NCI-H1694 (cell line): Measurements from ENCODE around the gene KATNIP.

ENCODE experiments used
- DNase-seq: peaks from one replicate; lab custom pipeline; 2025; lab: John Stamatoyannopoulos, UW

KATNIP gene

DNA sequence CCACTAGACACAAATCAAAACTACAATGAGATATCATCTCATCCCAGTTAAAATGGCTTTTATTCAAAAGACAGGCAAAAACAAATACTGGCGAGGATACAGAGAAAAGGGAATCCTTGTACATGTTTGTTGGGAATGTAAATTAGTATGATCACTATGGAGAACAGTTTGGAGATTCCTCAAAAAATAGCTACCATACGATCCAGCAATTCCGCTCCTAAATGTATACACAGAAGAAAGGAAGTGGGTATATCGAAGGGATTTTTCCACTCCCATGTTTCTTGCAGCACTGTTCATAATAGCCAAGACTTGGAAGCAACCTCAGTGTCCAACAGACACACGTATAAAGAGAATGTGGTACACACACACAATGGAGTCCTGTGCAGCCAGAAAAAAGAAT lies 35.3 kb downstream of the KATNIP start:
- DNase-seq = no peak

DNA sequence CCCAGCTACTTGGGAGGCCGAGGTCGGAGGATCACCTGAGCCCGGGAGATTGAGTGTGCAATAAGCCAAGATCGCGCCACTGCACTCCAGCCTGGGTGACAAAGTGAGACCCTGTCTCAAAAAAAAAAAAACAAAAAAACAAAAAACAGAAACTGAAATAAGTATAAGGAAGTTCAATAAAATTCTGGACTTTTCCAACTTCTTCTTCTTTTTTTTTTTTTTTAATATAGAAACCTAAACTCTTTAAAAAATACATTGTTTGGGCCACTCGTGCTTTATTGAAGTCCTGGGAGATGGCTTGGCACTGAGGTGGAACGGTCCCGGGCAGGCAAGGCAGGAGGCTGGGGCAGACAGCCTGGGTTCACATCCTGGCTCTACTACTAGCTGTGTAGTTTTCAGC lies 36.8 kb downstream of the KATNIP start:
- no peak for DNase-seq

DNA sequence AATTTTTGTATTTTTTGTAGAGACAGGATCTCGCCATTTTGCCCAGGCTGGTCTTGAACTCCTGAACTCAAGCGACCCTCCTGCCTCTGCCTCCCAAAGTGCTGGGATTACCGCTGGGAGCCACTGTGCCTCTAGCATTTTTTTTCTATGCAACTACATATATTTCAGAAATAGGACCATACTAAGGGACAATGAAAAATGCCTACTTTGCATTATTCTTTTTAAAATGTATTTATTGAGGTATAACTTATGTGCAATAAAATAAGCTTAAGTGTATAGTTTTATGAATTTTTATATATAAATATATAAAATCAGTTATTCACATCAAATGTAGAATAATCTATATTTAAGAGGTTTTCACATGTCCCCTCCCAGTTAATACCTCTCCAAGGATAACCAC lies 38.1 kb downstream of the KATNIP start:
- DNase-seq = no peak

DNA sequence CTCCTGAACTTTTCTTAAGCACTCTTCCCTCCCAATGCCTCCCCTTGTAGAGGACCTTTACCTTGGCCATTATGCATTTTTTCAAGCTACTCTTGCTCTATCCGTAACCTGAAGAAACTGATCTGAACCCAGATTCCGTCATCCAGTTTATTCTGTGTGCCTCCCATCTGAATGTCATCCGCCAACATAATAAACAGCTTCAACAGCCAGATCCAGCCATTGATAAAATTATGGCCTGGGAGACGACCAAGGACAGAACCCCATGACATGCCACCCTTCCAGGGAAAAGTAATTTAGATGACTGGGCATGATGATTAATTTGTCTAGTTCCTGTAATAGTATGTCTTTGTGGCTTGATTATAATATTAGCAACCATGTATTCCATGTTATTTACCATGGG lies 41.9 kb downstream of the KATNIP start:
- no peak for DNase-seq

DNA sequence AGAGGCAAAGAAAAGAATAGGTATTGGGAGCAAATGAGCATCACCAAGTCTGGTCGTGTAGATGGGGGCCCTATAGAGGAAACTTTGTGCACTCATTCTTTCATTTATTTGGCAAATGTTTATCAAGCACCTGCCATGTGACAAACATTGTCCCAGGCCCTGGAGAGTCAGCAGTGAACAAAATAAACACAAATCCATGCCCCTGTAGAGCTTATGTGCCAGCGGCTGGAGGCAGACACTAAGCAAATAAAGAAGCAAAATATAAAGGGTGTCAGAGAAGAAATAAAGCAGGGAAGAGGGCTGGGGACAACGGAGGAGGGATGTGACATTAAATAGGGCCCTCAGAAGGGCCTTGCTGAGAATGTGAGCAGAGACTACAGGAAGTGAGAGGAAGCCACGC lies 45.5 kb downstream of the KATNIP start:
- DNase-seq = no peak

DNA sequence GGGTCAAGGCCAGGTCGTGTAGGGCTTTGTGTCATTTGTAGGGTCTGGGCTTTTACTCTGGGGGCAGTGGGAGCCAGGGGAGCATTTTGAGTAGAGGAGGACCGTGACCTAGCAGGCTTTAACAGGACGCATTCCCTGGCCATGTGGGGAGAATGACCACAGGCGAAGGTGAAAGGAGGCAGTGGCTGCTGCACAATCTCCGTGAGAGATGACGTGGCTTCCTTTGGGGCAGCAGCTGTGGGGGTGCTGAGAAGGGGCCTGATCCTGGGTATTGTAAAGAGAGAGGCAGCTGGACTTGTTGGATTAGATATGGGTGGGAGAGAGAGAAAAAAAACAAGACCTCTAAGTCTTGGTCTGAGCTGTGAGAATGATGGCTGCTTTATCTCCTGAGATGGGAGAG lies 46.0 kb downstream of the KATNIP start:
- no peak for DNase-seq

DNA sequence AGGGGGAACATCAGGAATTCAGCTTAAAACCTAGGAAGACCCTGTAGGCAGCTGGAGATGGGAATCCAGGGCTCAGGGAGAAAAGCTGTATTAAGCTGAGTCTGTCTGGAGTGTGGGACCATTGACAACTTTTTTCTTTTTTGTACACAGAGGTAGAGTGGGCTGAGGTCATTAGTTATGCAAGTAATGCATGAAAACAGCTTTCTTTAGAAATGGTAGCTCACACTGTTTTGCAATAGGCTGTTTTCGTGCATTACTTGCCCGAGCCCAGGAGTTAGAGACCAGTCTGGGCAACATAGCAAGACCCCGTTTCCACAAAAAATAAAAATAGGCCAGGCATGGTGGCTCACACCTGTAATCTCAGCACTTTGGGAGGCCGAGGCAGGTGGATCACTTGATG lies 46.5 kb downstream of the KATNIP start:
- no peak for DNase-seq

DNA sequence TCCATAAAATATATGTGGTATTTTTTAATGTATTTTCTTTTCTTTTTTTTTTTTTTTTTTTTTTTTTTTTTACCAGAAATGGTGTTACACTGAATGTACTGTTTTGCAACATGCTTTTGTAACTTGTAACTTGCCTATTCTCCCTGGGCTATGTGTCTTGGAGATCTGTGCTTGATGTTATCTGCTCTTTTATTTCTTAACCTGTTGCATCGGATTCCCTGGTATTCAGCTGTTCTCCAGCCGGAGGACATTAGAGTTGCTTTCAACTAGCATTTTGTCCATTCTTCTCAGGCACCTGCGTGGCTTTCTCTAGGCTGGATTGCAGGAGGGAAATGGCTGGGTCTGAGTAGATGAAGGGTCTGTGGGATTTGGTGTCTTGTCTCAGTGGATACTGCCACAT lies 47.4 kb downstream of the KATNIP start:
- no peak for DNase-seq

DNA sequence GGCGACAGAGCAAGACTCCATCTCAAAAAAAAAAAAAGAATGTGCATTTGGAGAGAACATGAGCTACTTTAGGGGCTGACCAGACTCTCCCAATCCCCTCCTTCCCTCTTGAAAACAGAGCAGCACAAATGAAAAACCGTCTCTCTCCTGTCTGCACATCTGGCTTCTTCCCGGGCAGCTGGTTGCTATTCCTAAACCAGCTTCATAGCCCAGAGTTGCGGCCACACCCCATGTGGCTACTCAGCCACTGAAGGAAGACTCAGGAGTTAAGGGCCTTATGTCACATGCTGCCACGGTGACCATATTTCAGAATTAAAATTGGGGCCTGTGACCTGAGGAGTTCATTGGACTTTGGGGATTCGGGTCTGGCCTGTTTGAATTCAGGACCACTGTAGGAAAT lies 48.3 kb downstream of the KATNIP start:
- no peak for DNase-seq

DNA sequence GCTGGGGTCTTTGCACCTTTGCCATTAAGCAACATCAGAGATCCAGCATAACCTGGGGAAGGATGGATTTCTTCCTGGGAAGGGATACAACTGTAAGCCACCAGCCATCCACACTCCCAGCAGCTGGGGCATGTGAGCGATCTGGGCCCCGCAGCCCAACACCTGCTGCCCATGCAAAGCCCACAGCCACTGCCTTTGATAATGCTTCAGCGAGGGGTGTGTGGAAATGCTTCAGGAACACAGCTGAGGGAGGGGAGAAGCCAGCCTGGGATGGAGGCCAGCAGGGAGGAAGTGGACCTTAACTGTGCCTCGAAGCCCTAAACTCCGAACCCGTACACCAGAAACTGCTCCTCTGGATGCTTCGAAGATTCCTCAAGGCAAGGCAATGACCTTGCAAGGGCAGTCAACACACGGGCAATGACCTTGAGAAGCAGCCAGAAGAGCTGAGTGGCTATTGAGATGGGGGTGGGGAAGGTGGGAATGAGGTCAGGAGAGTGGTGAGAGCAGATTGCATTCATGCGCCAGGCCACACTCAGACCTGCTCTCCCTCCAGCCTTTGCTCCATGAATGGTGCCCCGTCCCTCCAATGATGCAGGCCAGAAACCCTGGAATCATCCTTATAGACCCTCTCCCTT lies 49.1 kb downstream of the KATNIP start:
- no peak for DNase-seq

DNA sequence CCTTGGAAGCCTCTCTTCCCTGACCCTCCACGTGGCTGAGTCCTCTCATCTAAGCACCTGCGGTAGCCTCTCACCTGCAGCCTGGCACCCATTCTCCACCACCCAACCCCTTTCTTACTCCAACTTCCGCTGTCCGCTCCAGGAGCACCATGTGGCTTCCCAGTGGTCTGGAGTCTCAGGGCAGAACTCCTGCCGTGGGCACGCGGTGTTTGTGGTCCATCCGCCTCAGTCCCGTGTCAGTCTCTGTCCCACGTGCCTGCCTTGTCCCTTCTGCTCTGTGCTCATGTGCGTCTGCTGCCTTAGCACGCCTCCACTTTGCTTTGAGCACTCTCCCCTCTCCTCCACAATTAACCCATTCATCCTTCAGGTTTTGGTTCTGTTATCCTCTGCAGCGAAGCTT lies 49.7 kb downstream of the KATNIP start:
- no peak for DNase-seq
